Measurements from ENCODE around the gene MKNK2. TPM values are rescaled to one million over a fixed set of nuclear protein-coding genes. Genes with fewer than 3 reads are reported as not detected.

Gene MKNK2
- total and polyA plus RNA-seq, 10 of the 15 experiments (the other 5 are each of a cell fraction or from before 2014, with no cell fraction given), result 9.6 to 365 (median 69.9) TPM

DNA sequence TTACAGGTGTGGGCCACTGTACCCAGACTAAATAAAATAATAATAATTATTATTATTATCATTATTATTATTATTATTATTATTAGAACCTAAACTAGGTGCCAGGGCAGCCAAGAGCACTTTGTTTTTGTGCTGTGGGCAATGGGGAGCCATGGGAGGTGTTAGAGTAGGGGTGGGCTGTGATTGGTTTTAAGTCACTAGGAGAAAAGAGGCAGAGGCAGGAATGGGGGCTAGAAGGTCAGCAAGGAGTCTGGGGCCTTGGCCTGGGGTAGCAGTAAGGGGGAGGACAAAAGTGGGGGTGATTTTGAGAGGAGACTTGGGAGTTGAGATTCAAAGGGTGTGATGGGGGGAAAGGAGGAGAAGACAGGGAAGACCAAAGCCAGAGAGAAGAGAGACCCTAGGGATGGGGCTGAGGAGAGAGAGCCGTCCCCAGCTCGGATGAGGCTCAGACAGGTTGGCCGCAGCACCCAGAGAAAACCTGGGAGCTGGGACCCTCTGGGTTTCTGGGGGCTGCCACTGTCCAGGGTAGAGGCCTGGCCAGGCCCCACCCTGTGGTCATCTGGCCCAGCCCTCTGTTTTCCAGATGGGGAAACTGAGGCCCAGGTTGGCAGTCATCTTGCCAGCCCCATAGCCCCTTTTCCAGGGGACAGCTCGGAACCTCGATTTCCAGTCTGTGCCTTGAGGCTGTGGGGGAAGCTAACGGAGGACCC, 17.8 kb downstream of the MKNK2 start:
- no peak for DNase-seq (ENCODE audit: low read depth, low spot score)
- H3K9ac ChIP-seq (ENCODE audit: control insufficient read depth, insufficient read depth, low read length), result no peak overlapping the region
- RAD21 ChIA-PET (ENCODE audit: unreplicated experiment), result interaction anchor here (0.6 to 2.2 kb wide), 2 partner anchors 8 to 206 kb away, joined by 3 to 9 read pairs; no protein-coding TSS in a partner anchor
- in situ Hi-C loops (cut with MboI) (no loop called here), intact Hi-C loops (cut with micrococcal nuclease; ENCODE audit: unreplicated experiment) (no loop called here)
- no peak for TF ChIP-seq STAT1 (conservative IDR thresholded peaks at IDR 0.05)
- no peak for TF ChIP-seq ZBED1 (IDR thresholded peaks at IDR 0.05; ENCODE audit: borderline replicate concordance)
- TF ChIP-seq PML (IDR thresholded peaks at IDR 0.05; ENCODE audit: low read length), result no peak
- no peak for TF ChIP-seq RAD21 (IDR thresholded peaks at IDR 0.05; ENCODE audit: insufficient read depth, low read depth, low read length)
- TF ChIP-seq EP300 (IDR thresholded peaks at IDR 0.05; ENCODE audit: borderline replicate concordance in 1 of 2, control insufficient read depth in 1 of 2, low read depth in 2 of 2, low read length in 2 of 2), result no peak
- no peak for TF ChIP-seq CBX3 (IDR thresholded peaks at IDR 0.05; ENCODE audit: borderline replicate concordance, low read depth)
- TF ChIP-seq BMI1 (IDR thresholded peaks at IDR 0.05; ENCODE audit: borderline replicate concordance), result no peak
- no peak for TF ChIP-seq POLR2AphosphoS2 (IDR thresholded peaks at IDR 0.05; ENCODE audit: low read depth, low read length)
- TF ChIP-seq, protein P1, sequence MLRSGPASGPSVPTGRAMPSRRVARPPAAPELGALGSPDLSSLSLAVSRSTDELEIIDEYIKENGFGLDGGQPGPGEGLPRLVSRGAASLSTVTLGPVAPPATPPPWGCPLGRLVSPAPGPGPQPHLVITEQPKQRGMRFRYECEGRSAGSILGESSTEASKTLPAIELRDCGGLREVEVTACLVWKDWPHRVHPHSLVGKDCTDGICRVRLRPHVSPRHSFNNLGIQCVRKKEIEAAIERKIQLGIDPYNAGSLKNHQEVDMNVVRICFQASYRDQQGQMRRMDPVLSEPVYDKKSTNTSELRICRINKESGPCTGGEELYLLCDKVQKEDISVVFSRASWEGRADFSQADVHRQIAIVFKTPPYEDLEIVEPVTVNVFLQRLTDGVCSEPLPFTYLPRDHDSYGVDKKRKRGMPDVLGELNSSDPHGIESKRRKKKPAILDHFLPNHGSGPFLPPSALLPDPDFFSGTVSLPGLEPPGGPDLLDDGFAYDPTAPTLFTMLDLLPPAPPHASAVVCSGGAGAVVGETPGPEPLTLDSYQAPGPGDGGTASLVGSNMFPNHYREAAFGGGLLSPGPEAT (IDR thresholded peaks at IDR 0.05; ENCODE audit: low read depth), result no peak
- no peak for TF ChIP-seq POU2F2 (IDR thresholded peaks at IDR 0.05; ENCODE audit: borderline replicate concordance, low read depth, low read length)
- no peak for TF ChIP-seq CEBPB (IDR thresholded peaks at IDR 0.05; ENCODE audit: borderline replicate concordance in 1 of 2, low read depth in 2 of 2, low read length in 2 of 2)
- no peak overlapping the region for H3K4me3 ChIP-seq
- BruUV-seq (replicated peaks), result no TSS peak
- H3K4me2 ChIP-seq (ENCODE audit: control insufficient read depth, insufficient read depth), result no peak overlapping the region
- POLR2A ChIA-PET, result interaction anchor here (1.1 kb wide), 1 partner anchor 9 kb away, joined by 4 read pairs; no protein-coding TSS in a partner anchor
- CTCF ChIA-PET, result interaction anchor here (0.6 kb wide), 1 partner anchor 185 kb away, joined by 4 read pairs; no protein-coding TSS in a partner anchor
- H4K20me1 ChIP-seq (ENCODE audit: control insufficient read depth, insufficient read depth), result no peaks in the 10 kb centered on the region
- FAIRE-seq, result no peak
- H3K27ac ChIP-seq (ENCODE audit: control insufficient read depth, insufficient read depth), result no peak overlapping the region
- H3K36me3 ChIP-seq (ENCODE audit: control insufficient read depth in 2 of 2, insufficient read depth in 2 of 2, low read length in 1 of 2), result no peaks in the 10 kb centered on the region
- no peaks in the 10 kb centered on the region for H3K27me3 ChIP-seq (replicated peaks in 1 of 2; ENCODE audit: control insufficient read depth in 2 of 2, insufficient read depth in 2 of 2, low read length in 1 of 2)
- SMC1A ChIA-PET (ENCODE audit: uncharacterized antibody, unreplicated experiment), result no interaction called here
- H3K9me3 ChIP-seq (replicated peaks; ENCODE audit: control insufficient read depth, insufficient read depth, low read length), result peaks cover 5% of the 10 kb centered on the region; the same call in 2 of the 3 replicates
- 80% methylated on average over 6 of the region's 6 CpGs for WGBS (ENCODE audit: insufficient coverage, insufficient replicate concordance, low lambda C conversion rate, missing lambda C conversion rate)
- no peak overlapping the region for H2AFZ ChIP-seq (ENCODE audit: control insufficient read depth, low read depth, low read length)
- H3K4me1 ChIP-seq (ENCODE audit: control insufficient read depth, insufficient read depth, low read length), result peaks cover 3% of the 10 kb centered on the region; the same call in 1 of the 2 replicates
- ATAC-seq, result no peak
- no peaks in the 10 kb centered on the region for H3K79me2 ChIP-seq (ENCODE audit: control insufficient read depth, insufficient read depth, low read length)
